Mucosa of descending colon (tissue), 3 donors: ENCODE measurements around the gene RBPJ. TPM values are rescaled to one million over a fixed set of nuclear protein-coding genes. Genes with fewer than 3 reads are reported as not detected.

Source experiments
- ATAC-seq: fragments of 200-7000 bp; cut with Tn5 transposase; one replicate; pipeline ENCODE4 v1.9.1; 2020; ENCODE audit warnings: mild to moderate bottlenecking, moderate library complexity
- DNase-seq, 3 donors: peaks; one replicate each; pipeline ENCODE4 v3.0.0-alpha.2; 2020
- H3K36me3 ChIP-seq: fragments of 200-600 bp; one replicate; pipeline ENCODE4 v1.8.0; 2021; ENCODE audit warnings: low read depth, mild to moderate bottlenecking
- H3K4me1 ChIP-seq: fragments of 200-600 bp; one replicate; pipeline ENCODE4 v1.8.0; 2021; ENCODE audit warnings: low read depth, mild to moderate bottlenecking
- H3K4me3 ChIP-seq: fragments of 200-600 bp; one replicate; pipeline ENCODE4 v1.8.0; 2021; ENCODE audit warnings: mild to moderate bottlenecking
- H3K9me3 ChIP-seq: fragments of 200-600 bp; one replicate; pipeline ENCODE4 v1.8.0; 2021; ENCODE audit warnings: mild to moderate bottlenecking
- CTCF ChIP-seq: fragments of 200-600 bp; IDR thresholded peaks from one replicate; pipeline ENCODE4 v1.8.0; 2022; ENCODE audit warnings: antibody characterized with exemption, mild to moderate bottlenecking
- intact Hi-C, 2 donors: fragments of 100-400 bp; cut with DNase I in 1 of 2; cut with micrococcal nuclease in 1 of 2; formaldehyde crosslinking; loops; one replicate each; pipeline versions ENCODE4 v1.11.0 to v1.11.1; 2022; cut with DNase I, micrococcal nuclease
- total RNA-seq, 3 donors: library from RNA; stranded (reverse); fragmentation: NEBNext Ultra II Directional in 2 of 3; extraction: Animal tissue kit (Norgen Biotek cat#: 25700) in 2 of 3; gene quantifications; one replicate each; pipeline versions ENCODE4 v1.2.1 to v1.2.4, GENCODE V29; 2021 to 2023
- donor health status: DM: no; HTN: no; CAD: no; lungs with moderate emphysema.
- donor health status: DM: no; HTN: no; CAD: no.
- donor health status: DM: no; HTN: yes; CAD: no.

Gene RBPJ
- total RNA-seq, 3 donors from 2014 or later: 50.4 to 133 (median 52.0) TPM

DNA sequence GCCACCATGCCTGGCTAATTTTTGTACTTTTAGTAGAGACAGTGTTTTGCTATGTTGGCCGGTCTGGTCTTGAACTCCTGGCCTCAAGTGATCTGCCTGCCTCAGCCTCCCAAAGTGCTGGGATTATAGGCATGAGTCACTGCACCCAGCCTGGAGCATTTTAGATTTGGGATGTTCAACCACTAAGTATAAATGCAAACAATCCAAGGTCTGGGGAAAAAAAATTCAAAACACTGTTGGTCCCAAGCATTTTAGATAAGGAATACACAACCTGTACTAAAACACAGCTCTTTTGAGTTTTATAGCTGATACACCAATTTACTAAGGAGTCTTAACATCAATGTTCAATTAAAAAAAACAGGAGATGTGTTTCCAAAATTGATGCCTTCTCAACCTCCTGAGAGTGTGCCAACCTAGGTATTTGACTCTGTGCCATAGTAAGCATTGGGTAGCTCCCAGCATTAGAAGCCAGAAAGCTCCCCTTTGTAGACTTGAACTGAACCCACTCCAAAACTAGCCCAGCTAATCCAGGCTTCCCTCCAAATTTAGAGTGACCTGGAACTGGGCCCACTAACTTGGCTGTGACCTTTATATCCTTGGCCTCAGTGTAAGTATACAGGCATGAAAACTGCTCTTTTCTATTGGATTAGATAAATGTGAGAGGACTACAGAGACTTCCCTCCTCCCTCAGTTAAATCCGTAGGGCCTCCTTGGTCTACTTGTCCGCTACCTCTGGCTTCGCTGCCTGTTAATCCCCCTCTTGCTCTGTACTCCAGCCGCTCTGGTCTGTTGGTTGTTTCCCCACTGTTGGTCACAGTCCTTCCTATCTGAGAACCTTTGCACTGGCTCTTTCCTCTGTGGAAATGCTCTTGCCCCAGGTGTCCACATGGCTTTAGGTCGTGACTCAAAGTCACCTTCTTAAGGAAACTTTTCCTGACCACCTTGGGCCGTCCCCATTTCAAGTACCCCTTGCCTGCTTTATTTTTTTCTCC is 91.9 kb downstream of the RBPJ start:
- DNase-seq (peak in 2 of 3 donors; percentile 33 to 45), ATAC-seq (peak; percentile 13)
- Histone ChIP-seq H3K36me3 (no peaks in the 10 kb centered on the region), H3K9me3 (no peaks in the 10 kb centered on the region), H3K4me3 (no peak overlapping the region), H3K4me1 (no peaks in the 10 kb centered on the region)
- intact Hi-C loops: no loop called here
- TF ChIP-seq CTCF: no peak

DNA sequence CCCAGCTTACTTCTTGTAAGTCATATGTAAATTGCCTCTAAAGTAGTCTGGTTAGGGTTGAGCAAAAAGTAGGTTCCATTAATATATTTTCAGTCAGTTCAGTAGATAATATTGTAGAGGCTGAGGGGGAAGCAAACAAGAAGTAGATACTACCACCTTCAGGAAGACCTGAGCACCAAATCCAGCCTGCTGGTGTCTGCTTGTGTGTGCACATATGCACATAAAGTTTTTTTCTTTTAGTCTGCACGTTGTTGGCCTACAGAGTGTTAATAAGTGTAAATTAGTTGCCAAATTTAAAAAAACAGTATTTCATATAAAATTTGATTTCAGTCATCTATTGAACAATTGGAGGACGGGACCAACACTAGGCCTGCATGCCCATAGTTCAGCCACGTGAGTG is 92.8 kb downstream of the RBPJ start:
- no peaks in the 10 kb centered on the region for H3K9me3 ChIP-seq
- DNase-seq: no peak
- H3K36me3 ChIP-seq: no peaks in the 10 kb centered on the region
- no peaks in the 10 kb centered on the region for H3K4me1 ChIP-seq
- H3K4me3 ChIP-seq: no peak overlapping the region
- no peak for TF ChIP-seq CTCF
- intact Hi-C loops: no loop called here
- no peak for ATAC-seq

GRCh38 chr4:26418107-26418506 is 97.3 kb downstream of the RBPJ start:
- H3K36me3 ChIP-seq: no peaks in the 10 kb centered on the region
- no peak for TF ChIP-seq CTCF
- H3K4me1 ChIP-seq: no peaks in the 10 kb centered on the region
- DNase-seq (no peak), ATAC-seq (no peak)
- H3K4me3 ChIP-seq: no peak overlapping the region
- intact Hi-C loops: no loop called here
- no peaks in the 10 kb centered on the region for H3K9me3 ChIP-seq

DNA sequence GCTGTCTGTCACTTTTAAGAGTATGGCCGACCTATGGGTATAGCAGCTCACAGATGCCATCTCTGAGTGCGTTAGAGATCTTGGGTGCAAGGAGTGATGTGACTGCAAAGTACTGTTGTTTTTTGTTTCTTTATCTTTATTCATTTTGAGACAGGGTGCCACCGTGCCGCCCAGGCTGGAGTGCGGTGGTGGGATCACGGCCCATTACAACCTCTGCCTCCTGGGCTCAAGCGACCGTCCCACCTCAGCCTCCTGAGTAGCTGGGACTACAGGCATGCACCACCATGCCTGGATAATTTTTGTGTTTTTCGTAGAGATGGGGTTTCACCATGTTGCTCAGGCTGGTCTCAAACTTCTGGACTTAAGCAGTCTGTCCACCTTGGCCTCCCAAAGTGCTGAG is 98.0 kb downstream of the RBPJ start:
- intact Hi-C loops: no loop called here
- Histone ChIP-seq H3K36me3 (no peaks in the 10 kb centered on the region), H3K9me3 (no peaks in the 10 kb centered on the region), H3K4me3 (no peak overlapping the region), H3K4me1 (no peaks in the 10 kb centered on the region)
- TF ChIP-seq CTCF: no peak
- ATAC-seq (no peak), DNase-seq (no peak)

DNA sequence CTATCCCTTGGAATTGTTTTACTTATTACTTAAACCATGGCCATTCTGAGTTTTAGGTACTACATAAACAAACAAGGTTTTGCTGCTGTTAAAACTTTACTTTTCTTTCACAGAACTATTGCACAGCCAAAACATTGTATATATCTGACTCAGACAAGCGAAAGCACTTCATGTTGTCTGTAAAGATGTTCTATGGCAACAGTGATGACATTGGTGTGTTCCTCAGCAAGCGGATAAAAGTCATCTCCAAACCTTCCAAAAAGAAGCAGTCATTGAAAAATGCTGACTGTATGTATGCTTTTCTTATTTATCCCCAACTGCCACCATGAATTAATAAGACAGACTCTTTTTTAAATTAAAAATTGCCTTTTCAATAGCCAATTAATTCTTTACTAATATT is 99.6 kb downstream of the RBPJ start:
- Histone ChIP-seq H3K36me3 (no peaks in the 10 kb centered on the region), H3K9me3 (no peaks in the 10 kb centered on the region), H3K4me1 (no peaks in the 10 kb centered on the region), H3K4me3 (no peak overlapping the region)
- no peak for TF ChIP-seq CTCF
- no peak for DNase-seq
- intact Hi-C loops: no loop called here
- no peak for ATAC-seq
